G401 (cell line): Measurements from ENCODE around the gene SLC6A8. TPM values are rescaled to one million over a fixed set of nuclear protein-coding genes. Genes with fewer than 3 reads are reported as not detected.
"Not testable (repeated sequence)": the region's sequence is repeated elsewhere in the genome, so short reads cannot be mapped to it uniquely, and the experiment has no call there.

Experiments used
- DNase-seq: peaks from one replicate; pipeline ENCODE4 v3.0.0-alpha.2; 2015; ENCODE audit warnings: low spot score
- in situ Hi-C: cut with HindIII; loops from 2 replicates; pipeline ENCODE4 v1.10.0; 2016; ENCODE audit warnings: low sequenced_read_pairs, mixed read lengths
- total RNA-seq: library from RNA; depleted of rRNA; stranded (reverse); fragments of >200 nt; shearing (Covaris generic); gene quantifications from 2 replicates; pipeline ENCODE4 v1.2.3, GENCODE V29; 2014; rRNA removed

SLC6A8 gene
- total RNA-seq, 1 experiment from 2014 or later, result 13.1 TPM

GRCh38 chrX:153739754-153740486 lies 52.2 kb downstream of the SLC6A8 start:
- DNase-seq, result no peak
- in situ Hi-C loops, result no loop called here

GRCh38 chrX:153740631-153741222 lies 53.0 kb downstream of the SLC6A8 start:
- DNase-seq, result no peak

GRCh38 chrX:153741446-153741845 lies 53.7 kb downstream of the SLC6A8 start:
- DNase-seq, result no peak
- in situ Hi-C loops, result no loop called here

More at GRCh38 chrX:153740631-153741222, 53.0 kb downstream of the SLC6A8 start:
- in situ Hi-C loops, result no loop called here

GRCh38 chrX:153742111-153742510 lies 54.4 kb downstream of the SLC6A8 start:
- in situ Hi-C loops, result not testable (repeated sequence)

GRCh38 chrX:153742796-153743467 lies 55.2 kb downstream of the SLC6A8 start:
- in situ Hi-C loops, DNase-seq: not testable (repeated sequence)

More at GRCh38 chrX:153742111-153742510, 54.4 kb downstream of the SLC6A8 start:
- not testable (repeated sequence) for DNase-seq

GRCh38 chrX:153743468-153744209 lies 55.9 kb downstream of the SLC6A8 start:
- in situ Hi-C loops, DNase-seq: not testable (repeated sequence)

- no peak for DNase-seq
- in situ Hi-C loops, result no loop called here
These were observed 56.7 kb downstream of the SLC6A8 start for GRCh38 chrX:153744210-153745066.

GRCh38 chrX:153745067-153745433 lies 57.3 kb downstream of the SLC6A8 start:
- DNase-seq, in situ Hi-C loops: not testable (repeated sequence)

Other genes starting within 250 kb of the SLC6A8 start
- gene TREX2, start 241.9 kb upstream of the SLC6A8 start, total RNA-seq, result not detected in 2 replicates
- gene HAUS7, start 217.3 kb upstream of the SLC6A8 start, total RNA-seq, result 50.8 and 63.6 TPM in 2 replicates
- not detected in 2 replicates for gene BGN, start 192.9 kb upstream of the SLC6A8 start, total RNA-seq
- gene ATP2B3, start 170.3 kb upstream of the SLC6A8 start, total RNA-seq, result not detected in 2 replicates
- 43.7 and 62.8 TPM in 2 replicates for gene CCNQ, start 88.8 kb upstream of the SLC6A8 start, total RNA-seq
- gene DUSP9, start 40.7 kb upstream of the SLC6A8 start, total RNA-seq, result 0.20 and 2.5 TPM in 2 replicates
- 0.74 TPM in 1 of 2 replicates, not detected in the other for gene PNCK, start 14.1 kb upstream of the SLC6A8 start, total RNA-seq
- gene BCAP31, start 36.5 kb downstream of the SLC6A8 start, total RNA-seq, result 132 and 202 TPM in 2 replicates
- gene ABCD1, start 36.9 kb downstream of the SLC6A8 start, total RNA-seq, result 5.3 and 6.8 TPM in 2 replicates
- gene PLXNB3, start 76.3 kb downstream of the SLC6A8 start, total RNA-seq, result 1.5 TPM in 1 of 2 replicates, not detected in the other
- 0.06 TPM in 1 of 2 replicates, not detected in the other for gene SRPK3, start 93.1 kb downstream of the SLC6A8 start, total RNA-seq
- 55.7 and 71.2 TPM in 2 replicates for gene IDH3G, start 106.4 kb downstream of the SLC6A8 start, total RNA-seq
- 142 and 157 TPM in 2 replicates for gene SSR4, start 106.7 kb downstream of the SLC6A8 start, total RNA-seq
- gene PDZD4, start 142.6 kb downstream of the SLC6A8 start, total RNA-seq, result 15.6 and 16.9 TPM in 2 replicates
- 31.3 and 34.0 TPM in 2 replicates for gene L1CAM, start 198.2 kb downstream of the SLC6A8 start, total RNA-seq
- gene AVPR2, start 216.7 kb downstream of the SLC6A8 start, total RNA-seq, result 0.25 TPM in 1 of 2 replicates, not detected in the other
- gene ARHGAP4, start 238.3 kb downstream of the SLC6A8 start, total RNA-seq, result 55.7 and 62.6 TPM in 2 replicates
- gene NAA10, start 247.1 kb downstream of the SLC6A8 start, total RNA-seq, result 136 and 159 TPM in 2 replicates